HG03280 (cell line): ENCODE data around the gene CAMTA1.
"Not testable (repeated sequence)": the region's sequence is repeated elsewhere in the genome, so short reads cannot be mapped to it uniquely, and the experiment has no call there.

Experiments used
- ATAC-seq: cut with Tn5 transposase; IDR thresholded peaks from one replicate; pipeline ENCODE4 v1.9.1; 2021; ENCODE audit warnings: mild to moderate bottlenecking, moderate library complexity; ENCODE audit not compliant: unreplicated experiment

The CAMTA1 gene

DNA sequence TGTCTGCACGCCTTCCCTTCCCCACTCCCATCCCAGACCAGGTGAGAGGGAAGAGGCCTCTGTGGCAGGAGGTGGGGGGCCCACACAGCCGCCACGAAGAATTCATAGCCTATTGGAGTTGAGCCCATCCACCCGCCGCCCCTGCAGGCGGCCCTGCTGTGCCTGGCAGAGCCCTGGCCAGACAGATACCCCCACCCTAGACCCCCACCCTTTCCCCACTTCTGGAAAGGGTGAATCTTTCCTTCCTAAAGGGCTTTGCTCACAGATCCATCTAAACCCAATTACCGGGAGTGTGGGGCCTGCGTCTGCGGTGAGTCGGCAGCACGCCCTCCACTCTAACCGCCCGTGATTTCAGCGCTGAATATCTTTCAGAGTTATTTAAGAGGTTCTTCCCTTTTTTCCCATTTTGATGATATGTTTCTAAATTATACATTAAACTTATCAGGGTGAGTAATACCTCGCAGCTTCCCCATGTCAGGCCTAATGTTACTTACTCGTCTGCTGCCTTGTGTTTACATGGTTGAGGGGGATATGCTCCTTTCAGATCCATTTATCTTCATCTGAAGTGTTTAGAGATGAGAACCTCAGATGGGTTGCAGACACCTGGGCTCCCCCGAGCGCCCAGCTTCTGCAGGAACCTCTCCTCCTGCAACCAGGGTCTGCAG is 802.0 kb downstream of the CAMTA1 start:
- no peak for ATAC-seq

GRCh38 chr1:7587773-7588456 is 802.7 kb downstream of the CAMTA1 start:
- no peak for ATAC-seq

DNA sequence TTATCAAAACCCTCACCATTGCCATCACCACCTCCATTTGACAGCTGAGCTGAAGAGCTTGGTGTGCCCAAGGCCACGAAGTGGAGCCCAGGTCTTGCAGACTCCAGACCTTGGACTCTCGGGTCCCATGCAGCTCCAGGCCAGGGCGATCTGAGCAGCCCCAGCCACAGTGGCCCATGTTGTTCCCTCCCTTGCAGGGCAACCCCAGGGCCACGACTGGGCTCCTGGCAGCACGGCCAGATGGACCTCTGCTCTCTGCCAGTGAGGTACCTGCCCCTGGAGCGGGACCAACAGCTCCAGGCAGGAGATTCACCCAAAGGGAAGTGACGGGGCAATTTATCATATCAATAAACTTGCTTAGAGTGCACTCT is 803.2 kb downstream of the CAMTA1 start:
- no peak for ATAC-seq

DNA sequence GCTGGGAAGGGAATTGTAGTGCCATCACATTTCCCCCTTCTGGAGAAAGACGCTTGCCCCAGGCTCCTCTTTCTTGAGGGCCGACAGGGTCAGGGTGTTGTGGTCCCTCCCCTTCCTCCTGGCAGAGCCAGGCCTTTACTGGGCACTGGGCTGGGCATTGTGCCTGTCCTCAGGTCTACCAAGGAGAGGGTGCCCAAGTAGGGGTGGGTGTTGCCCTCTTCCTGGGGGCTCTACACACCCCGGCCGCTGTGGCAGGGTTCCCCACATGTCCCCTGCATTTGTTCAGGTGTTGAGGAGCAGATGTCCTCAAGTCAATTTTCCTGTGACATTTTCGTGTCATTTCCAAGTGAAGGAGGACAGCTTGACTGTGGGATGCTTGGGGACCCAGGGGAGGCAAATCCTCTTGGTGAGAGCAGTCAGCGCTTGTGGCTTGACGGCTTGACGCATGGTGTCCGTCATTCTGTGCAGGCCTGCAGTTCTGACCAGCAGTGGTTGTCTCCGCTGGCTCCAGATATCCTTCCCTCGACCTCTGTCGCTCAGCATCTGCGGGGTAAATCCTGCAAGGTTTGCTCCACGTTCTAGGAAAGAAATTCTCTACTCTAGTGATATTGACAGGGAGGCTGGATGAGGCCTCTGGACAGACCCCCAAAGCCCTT is 804.0 kb downstream of the CAMTA1 start:
- ATAC-seq, result no peak

GRCh38 chr1:7589774-7590425 is 804.6 kb downstream of the CAMTA1 start:
- ATAC-seq, result no peak

- no peak for ATAC-seq
Observed at GRCh38 chr1:7590426-7590790, 805.2 kb downstream of the CAMTA1 start.

DNA sequence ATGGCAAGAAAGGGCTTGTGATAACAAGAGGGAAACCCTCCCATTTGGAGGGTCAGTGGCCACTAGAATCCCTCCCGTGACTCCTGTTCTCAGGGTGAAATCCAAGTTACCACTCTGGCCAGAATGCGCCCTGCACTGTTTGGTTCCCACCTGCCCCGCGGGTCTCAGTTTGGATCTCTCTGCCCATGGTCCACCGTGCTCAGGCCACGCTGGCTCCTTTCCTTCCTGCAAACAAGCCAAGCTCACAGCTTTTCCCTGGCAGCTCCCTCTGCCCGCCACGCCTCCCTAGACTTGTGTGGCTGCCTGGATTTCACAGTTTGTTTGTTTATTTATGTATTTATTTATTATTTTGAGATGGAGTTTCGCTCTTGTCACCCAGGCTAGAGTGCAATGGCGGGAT is 806.3 kb downstream of the CAMTA1 start:
- ATAC-seq, result no peak

- ATAC-seq, result no peak
Observed at GRCh38 chr1:7592120-7592798, 807.0 kb downstream of the CAMTA1 start.

DNA sequence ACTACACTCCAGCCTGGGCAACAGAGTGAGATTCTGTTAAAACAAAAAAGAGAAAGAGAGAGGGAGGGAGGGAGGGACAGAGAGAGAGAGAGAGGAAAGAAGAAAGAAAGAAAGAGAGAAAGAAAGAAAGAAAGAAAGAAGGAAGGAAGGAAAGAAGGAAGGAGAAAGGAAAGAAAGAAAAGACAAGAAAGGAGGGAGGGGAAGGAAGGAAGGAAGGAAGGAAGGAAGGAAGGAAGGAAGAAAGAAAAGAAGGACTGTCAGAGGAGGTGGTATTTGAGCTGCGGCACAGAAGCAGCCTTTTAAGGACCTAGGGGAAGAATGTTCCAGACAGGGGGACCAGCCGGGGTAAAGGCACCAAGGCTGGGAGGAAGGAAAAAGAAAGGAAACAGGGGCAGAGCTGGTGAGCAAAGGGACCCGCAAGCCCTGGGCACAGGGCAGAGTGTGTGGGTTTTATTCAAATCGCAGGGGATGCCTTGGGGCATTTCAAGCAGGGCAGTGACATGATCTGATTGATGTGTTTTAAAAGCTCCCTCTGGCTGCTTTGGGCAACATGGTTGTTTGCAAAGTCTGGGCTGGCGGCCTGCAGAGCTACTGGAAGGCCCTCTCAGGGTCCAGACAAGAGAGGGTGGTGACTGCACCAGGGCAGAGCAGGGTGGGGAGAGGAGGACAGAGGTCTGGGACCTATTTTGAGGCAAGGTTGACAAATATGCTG is 808.9 kb downstream of the CAMTA1 start:
- no peak for ATAC-seq

DNA sequence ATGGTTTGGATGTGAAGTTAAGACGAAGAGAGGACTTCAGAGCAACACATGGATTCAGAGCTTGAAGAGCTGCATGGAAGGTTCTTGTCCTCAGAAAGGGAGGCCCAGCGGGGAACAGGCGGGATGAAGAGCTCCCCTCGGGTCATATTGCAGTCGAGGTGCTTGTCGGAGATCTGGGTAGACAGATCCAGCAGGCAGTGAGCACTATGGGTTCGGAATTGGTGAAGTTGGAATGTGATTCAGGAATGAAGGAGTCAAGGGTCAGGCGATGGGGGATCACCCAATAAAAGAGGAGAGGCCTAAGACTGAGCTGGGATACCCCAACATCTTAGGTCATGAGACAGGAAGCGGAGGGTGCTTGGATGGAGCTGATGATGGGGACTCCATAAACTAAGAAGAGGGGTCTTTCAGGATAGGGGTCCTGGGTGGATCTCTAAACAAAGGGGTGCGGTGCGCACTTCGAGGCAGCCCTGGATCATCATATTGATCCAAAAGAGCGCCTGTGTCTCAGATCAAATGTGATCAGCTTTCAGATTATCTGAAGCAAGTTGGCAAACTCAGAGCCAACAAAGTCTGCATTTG is 809.6 kb downstream of the CAMTA1 start:
- no peak for ATAC-seq

GRCh38 chr1:7595336-7595735 is 810.1 kb downstream of the CAMTA1 start:
- no peak for ATAC-seq

DNA sequence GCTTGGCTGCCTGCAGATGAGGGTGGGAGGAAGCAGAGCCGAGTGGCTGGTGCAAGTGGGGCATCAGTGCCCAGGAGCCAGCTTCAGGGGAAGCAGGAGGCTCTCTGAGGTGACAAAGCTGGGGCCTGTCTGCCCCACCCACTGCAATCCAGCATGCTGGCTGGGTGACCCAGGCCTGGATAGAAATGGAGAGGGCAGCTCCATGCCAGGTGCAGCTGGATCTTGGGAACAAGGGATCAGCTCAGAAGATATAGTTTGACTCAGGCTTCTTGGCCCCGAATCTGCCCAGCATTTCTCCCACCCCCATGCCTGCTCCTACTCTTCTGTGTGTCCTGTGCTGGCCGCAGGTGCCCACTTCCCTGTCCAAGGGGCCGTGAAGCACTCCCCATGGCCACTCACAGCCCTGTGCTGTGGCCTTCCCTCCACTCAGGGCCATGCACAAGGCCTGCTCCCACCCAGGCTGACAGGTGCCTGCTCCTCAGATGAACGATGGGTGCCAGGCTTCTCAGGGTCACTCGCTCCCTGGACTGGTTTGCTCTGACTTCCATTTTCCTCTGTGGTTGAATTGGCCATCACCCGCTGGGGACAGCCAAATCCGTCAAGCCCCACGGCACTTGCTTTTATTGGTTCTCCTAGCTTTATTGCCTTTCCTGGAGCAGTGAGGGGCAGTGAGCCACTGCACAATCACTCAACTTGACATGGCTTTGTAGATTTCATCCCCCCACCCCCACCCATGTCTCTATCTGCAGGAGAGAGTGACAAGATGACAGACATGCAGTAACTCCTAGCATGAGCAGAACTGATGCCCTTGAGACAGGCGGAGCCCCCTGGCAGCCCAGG is 811.1 kb downstream of the CAMTA1 start:
- no peak for ATAC-seq

DNA sequence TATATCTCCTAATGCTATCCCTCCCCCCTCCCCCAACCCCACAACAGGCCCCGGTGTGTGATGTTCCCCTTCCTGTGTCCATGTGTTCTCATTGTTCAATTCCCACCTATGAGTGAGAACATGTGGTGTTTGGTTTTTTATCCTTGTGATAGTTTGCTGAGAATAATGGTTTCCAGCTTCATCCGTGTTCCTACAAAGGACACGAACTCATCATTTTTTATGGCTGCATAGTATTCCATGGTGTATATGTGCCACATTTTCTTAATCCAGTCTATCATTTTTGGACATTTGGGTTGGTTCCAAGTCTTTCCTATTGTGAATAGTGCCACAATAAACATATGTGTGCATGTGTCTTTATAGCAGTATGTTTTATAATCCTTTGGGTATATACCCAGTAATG is 812.8 kb downstream of the CAMTA1 start:
- ATAC-seq, result not testable (repeated sequence)

DNA sequence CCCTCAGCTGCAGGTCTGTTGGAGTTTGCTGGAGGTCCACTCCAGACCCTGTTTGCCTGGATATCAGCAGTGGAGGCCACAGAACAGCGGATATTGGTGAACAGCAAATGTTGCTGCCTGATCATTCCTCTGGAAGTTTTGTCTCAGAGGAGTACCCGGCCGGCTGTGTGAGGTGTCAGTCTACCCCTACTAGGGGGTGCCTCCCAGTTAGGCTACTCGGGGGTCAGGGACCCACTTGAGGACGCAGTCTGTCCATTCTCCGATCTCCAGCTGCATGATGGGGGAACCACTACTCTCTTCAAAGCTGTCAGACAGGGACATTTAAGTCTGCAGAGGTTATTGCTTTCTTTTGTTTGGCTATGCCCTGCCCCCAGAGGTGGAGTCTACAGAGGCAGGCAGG is 819.7 kb downstream of the CAMTA1 start:
- ATAC-seq, result not testable (repeated sequence)

DNA sequence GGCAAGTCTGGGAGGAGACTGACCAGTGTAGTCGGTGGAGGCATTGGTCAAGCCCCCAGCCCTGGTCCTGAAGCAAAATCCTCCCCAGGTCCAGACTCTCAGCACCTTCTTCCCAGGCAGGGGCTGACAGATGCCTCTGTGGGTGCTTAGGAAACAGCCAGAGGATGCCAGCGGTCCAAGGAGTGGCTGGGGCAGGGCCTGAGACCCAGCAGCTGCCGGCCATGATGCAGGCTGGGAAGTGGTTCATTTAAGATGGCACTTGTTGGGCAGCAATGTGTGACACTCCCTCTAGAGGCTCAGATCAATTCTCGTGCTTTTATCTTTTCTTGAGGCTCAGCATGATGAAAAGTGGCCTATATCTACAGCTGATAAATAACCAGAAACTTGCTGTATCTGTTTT is 820.8 kb downstream of the CAMTA1 start:
- ATAC-seq, result no peak

GRCh38 chr1:7607097-7607496 is 821.8 kb downstream of the CAMTA1 start:
- no peak for ATAC-seq

GRCh38 chr1:7608628-7609305 is 823.5 kb downstream of the CAMTA1 start:
- no peak for ATAC-seq

DNA sequence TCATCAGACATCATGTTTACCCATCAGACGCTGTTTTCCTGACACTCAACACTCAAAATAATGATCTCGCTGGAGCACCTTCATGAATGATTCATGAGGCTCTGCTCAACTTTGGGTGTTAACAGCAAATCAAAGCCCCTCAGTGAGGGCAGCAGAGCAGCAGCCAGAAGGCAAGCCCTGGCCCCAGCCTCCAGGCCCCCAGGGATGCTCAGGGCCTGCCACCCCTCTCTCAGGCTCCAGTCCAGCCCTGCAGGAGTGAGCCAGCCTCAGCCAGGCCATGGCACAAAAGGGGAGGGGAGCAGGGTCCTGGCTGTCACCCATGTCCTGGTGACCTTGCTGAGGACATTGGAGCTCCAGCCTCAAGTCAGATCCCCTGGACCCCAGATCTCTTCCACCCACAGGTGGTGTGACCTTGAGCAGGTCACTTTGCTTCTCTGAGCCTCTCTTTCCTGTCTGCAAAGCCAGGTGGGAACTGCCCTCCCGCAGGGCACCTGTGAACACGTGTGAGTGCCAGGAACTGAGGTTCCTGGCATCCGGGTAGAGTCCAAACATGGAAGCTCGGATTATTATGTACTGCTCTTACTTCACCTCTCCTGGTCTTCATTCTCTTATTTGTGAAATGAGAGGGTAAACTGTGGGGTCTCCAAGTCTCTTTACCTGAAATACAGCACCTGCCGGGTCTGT is 824.2 kb downstream of the CAMTA1 start:
- no peak for ATAC-seq
